ENCODE measurements around the gene OR2AT4. TPM values are rescaled to one million over a fixed set of nuclear protein-coding genes. Genes with fewer than 3 reads are reported as not detected.

Gene OR2AT4
- total RNA-seq, 2 donors from 2014 or later: not detected

DNA sequence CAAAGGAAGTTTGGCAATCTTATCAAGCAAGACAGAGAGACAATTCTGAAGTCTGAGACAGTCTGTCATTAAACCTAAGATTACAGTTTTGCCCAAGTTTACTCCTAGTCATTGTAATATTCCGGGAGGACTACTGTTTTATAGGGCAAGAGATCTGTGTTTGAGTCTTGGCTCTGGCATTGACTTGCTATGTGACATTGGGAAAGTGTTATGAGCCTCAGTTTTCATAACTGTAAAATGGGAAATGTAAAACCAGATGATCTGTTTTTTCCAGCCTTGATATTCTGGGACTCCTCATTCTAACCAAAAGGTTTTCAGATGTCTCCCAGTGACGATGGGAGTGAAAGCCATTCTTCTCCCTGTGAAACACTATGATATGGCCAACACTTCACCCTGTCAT, 29.9 kb upstream of the OR2AT4 start:
- Histone ChIP-seq H3K27me3 (ENCODE audit: control insufficient read depth, insufficient read depth, low read length, poor library complexity, severe bottlenecking) (no peaks in the 10 kb centered on the region), H3K4me3 (ENCODE audit: low read length) (no peak overlapping the region), H3K36me3 (ENCODE audit: control insufficient read depth, insufficient read depth, low read length) (no peaks in the 10 kb centered on the region), H3K9ac (ENCODE audit: extremely low read depth, low read length, poor library complexity, severe bottlenecking) (no peak overlapping the region), H3K27ac (ENCODE audit: low read depth, low read length) (no peak overlapping the region), H3K9me3 (ENCODE audit: control insufficient read depth, low read length) (no peaks in the 10 kb centered on the region), H3K4me1 (ENCODE audit: control insufficient read depth, insufficient read depth, low read length) (no peaks in the 10 kb centered on the region)
- H3K9me3 Mint-ChIP-seq: peaks cover 20% of the 10 kb centered on the region
- peaks cover 16% of the 10 kb centered on the region for H3K27me3 Mint-ChIP-seq (ENCODE audit: insufficient read depth)
- no peak for DNase-seq
- H3K27ac Mint-ChIP-seq: no peak overlapping the region
- TF ChIP-seq, protein P1, sequence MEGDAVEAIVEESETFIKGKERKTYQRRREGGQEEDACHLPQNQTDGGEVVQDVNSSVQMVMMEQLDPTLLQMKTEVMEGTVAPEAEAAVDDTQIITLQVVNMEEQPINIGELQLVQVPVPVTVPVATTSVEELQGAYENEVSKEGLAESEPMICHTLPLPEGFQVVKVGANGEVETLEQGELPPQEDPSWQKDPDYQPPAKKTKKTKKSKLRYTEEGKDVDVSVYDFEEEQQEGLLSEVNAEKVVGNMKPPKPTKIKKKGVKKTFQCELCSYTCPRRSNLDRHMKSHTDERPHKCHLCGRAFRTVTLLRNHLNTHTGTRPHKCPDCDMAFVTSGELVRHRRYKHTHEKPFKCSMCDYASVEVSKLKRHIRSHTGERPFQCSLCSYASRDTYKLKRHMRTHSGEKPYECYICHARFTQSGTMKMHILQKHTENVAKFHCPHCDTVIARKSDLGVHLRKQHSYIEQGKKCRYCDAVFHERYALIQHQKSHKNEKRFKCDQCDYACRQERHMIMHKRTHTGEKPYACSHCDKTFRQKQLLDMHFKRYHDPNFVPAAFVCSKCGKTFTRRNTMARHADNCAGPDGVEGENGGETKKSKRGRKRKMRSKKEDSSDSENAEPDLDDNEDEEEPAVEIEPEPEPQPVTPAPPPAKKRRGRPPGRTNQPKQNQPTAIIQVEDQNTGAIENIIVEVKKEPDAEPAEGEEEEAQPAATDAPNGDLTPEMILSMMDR (conservative IDR thresholded peaks at IDR 0.05): no peak
- H3K4me3 Mint-ChIP-seq: no peak overlapping the region
- no peaks in the 10 kb centered on the region for H3K36me3 Mint-ChIP-seq (ENCODE audit: low read depth)
- WGBS, 2 experiments (ENCODE audit: insufficient coverage in 1 of 2, insufficient read length in 1 of 2): 85 to 100% methylated on average over 2 of the region's 2 CpGs
- no peaks in the 10 kb centered on the region for H3K4me1 Mint-ChIP-seq

DNA sequence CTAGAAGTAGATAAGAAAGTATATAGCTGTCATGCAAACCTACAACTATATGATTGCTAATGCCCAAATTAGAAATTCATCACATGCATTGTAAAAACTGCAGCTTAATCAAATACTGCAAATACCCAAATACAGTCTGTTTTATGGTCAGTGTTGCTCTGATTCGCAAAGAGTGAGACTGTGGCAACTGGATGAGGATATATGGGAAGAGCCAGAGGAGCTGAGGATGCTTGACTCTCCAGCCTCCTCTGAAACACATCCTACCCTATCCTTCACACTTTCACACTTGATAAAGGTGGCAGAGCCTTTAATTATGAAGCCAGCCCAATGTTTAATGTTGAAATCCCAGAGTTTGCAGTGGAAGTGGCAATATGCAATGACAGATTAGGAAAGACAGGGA, 21.9 kb upstream of the OR2AT4 start:
- no peak overlapping the region for H3K27ac Mint-ChIP-seq
- no CpG with 5 or more reads among the region's 1 CpG for WGBS, 2 experiments (ENCODE audit: insufficient coverage in 1 of 2, insufficient read length in 1 of 2)

DNA sequence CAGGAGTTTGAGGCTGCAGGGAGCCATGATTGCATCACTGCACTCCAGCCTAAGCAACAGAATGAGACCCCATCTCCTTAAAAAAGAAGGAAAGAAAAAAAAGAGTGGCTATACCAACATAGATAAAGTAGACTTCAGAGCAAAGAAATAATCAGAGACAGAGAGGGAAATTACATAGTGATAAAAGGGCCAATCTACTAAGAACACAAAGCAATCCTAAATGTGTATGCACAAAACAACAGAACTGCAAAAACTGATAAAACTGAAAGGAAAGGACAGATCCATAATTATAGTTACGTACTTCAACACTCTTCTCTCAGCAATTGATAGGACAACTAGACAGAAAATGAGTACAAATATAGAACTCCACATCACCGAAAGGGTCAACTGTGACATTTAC, 17.8 kb upstream of the OR2AT4 start:
- Histone ChIP-seq H3K4me3 (ENCODE audit: low read length) (no peak overlapping the region), H3K27me3 (ENCODE audit: control insufficient read depth, insufficient read depth, low read length, poor library complexity, severe bottlenecking) (no peaks in the 10 kb centered on the region), H3K9me3 (ENCODE audit: control insufficient read depth, low read length) (peaks cover 10% of the 10 kb centered on the region), H3K9ac (ENCODE audit: extremely low read depth, low read length, poor library complexity, severe bottlenecking) (no peak overlapping the region), H3K27ac (ENCODE audit: low read depth, low read length) (no peak overlapping the region), H3K4me1 (ENCODE audit: control insufficient read depth, insufficient read depth, low read length) (no peaks in the 10 kb centered on the region), H3K36me3 (ENCODE audit: control insufficient read depth, insufficient read depth, low read length) (no peaks in the 10 kb centered on the region)
- TF ChIP-seq, protein P1 (conservative IDR thresholded peaks at IDR 0.05): no peak
- H3K4me3 Mint-ChIP-seq: no peak overlapping the region
- DNase-seq: no peak
- peaks cover 2% of the 10 kb centered on the region for H3K36me3 Mint-ChIP-seq (ENCODE audit: low read depth)
- no peak overlapping the region for H3K27ac Mint-ChIP-seq
- 96 to 100% methylated on average over 1 to 2 of the region's 2 CpGs for WGBS, 2 experiments (ENCODE audit: insufficient coverage in 1 of 2, insufficient read length in 1 of 2)
- peaks cover 26% of the 10 kb centered on the region for H3K9me3 Mint-ChIP-seq
- H3K4me1 Mint-ChIP-seq: no peaks in the 10 kb centered on the region
- H3K27me3 Mint-ChIP-seq (ENCODE audit: insufficient read depth): peaks cover 6% of the 10 kb centered on the region

More for the DNA sequence above, 21.9 kb upstream of the OR2AT4 start:
- TF ChIP-seq, protein P1 (conservative IDR thresholded peaks at IDR 0.05): no peak
- no peak overlapping the region for H3K9ac ChIP-seq (ENCODE audit: extremely low read depth, low read length, poor library complexity, severe bottlenecking)
- H3K4me3 Mint-ChIP-seq: no peak overlapping the region
- H3K27ac ChIP-seq (ENCODE audit: low read depth, low read length): no peak overlapping the region
- H3K36me3 Mint-ChIP-seq (ENCODE audit: low read depth): peaks cover 2% of the 10 kb centered on the region
- no peak for DNase-seq
- H3K4me1 Mint-ChIP-seq: no peaks in the 10 kb centered on the region
- no peak overlapping the region for H3K4me3 ChIP-seq (ENCODE audit: low read length)
- H3K36me3 ChIP-seq (ENCODE audit: control insufficient read depth, insufficient read depth, low read length): no peaks in the 10 kb centered on the region
- peaks cover 10% of the 10 kb centered on the region for H3K9me3 ChIP-seq (ENCODE audit: control insufficient read depth, low read length)
- H3K27me3 ChIP-seq (ENCODE audit: control insufficient read depth, insufficient read depth, low read length, poor library complexity, severe bottlenecking): no peaks in the 10 kb centered on the region
- H3K27me3 Mint-ChIP-seq (ENCODE audit: insufficient read depth): peaks cover 17% of the 10 kb centered on the region
- peaks cover 39% of the 10 kb centered on the region for H3K9me3 Mint-ChIP-seq
- no peaks in the 10 kb centered on the region for H3K4me1 ChIP-seq (ENCODE audit: control insufficient read depth, insufficient read depth, low read length)

All from endodermal cell (in vitro differentiated cells).